ENCODE measurements around the gene HS6ST1. TPM values are rescaled to one million over a fixed set of nuclear protein-coding genes. Genes with fewer than 3 reads are reported as not detected.

Gene HS6ST1
- total RNA-seq, 1 experiment from 2014 or later, result 63.3 TPM

- no peaks in the 10 kb centered on the region for H3K9me3 ChIP-seq (ENCODE audit: low read depth, low read length, poor library complexity, severe bottlenecking)
- TF ChIP-seq CTCF (conservative IDR thresholded peaks at IDR 0.05; ENCODE audit: low read depth, low read length) (no peak), EZH2 (IDR thresholded peaks at IDR 0.05; ENCODE audit: borderline replicate concordance, low read depth, low read length, poor library complexity, severe bottlenecking) (no peak)
- no peaks in the 10 kb centered on the region for H3K36me3 ChIP-seq (ENCODE audit: insufficient read depth, low read length, poor library complexity, severe bottlenecking)
- H3K27me3 ChIP-seq (replicated peaks; ENCODE audit: insufficient read depth, low read depth, low read length, poor library complexity), result no peaks in the 10 kb centered on the region
- intact Hi-C loops (cut with micrococcal nuclease; ENCODE audit: unreplicated experiment), result no loop called here
- no TSS peak for BruUV-seq (replicated peaks)
- DNase-seq (ENCODE audit: low spot score), result no peak
- H3K4me1 ChIP-seq (ENCODE audit: insufficient read depth, low read length, poor library complexity, severe bottlenecking), result peaks cover 21% of the 10 kb centered on the region
- peak overlapping the region; percentile 81 for H3K27ac ChIP-seq (ENCODE audit: low read depth, low read length, poor library complexity, severe bottlenecking)
- H3K4me3 ChIP-seq (ENCODE audit: low read depth, low read length, poor library complexity, severe bottlenecking), result no peak overlapping the region
- POLR2A ChIA-PET (ENCODE audit: low non-redundant PET), result no interaction called here
- CTCF ChIA-PET, result no interaction called here
Measured at GRCh38 chr2:128305555-128306080, 13.1 kb downstream of the HS6ST1 start.

- no TSS peak for BruUV-seq (replicated peaks)
- TF ChIP-seq CTCF (conservative IDR thresholded peaks at IDR 0.05; ENCODE audit: low read depth, low read length), result no peak
- TF ChIP-seq EZH2 (IDR thresholded peaks at IDR 0.05; ENCODE audit: borderline replicate concordance, low read depth, low read length, poor library complexity, severe bottlenecking), result no peak
- ChIA-PET CTCF (no interaction called here), POLR2A (ENCODE audit: low non-redundant PET) (no interaction called here)
- Histone ChIP-seq H3K9me3 (ENCODE audit: low read depth, low read length, poor library complexity, severe bottlenecking) (no peaks in the 10 kb centered on the region), H3K4me1 (ENCODE audit: insufficient read depth, low read length, poor library complexity, severe bottlenecking) (peaks cover 21% of the 10 kb centered on the region), H3K4me3 (ENCODE audit: low read depth, low read length, poor library complexity, severe bottlenecking) (no peak overlapping the region), H3K27me3 (replicated peaks; ENCODE audit: insufficient read depth, low read depth, low read length, poor library complexity) (no peaks in the 10 kb centered on the region), H3K27ac (ENCODE audit: low read depth, low read length, poor library complexity, severe bottlenecking) (peak overlapping the region; percentile 81), H3K36me3 (ENCODE audit: insufficient read depth, low read length, poor library complexity, severe bottlenecking) (no peaks in the 10 kb centered on the region)
- intact Hi-C loops (cut with micrococcal nuclease; ENCODE audit: unreplicated experiment), result no loop called here
- peak; percentile 82 for DNase-seq (ENCODE audit: low spot score)
Measured at GRCh38 chr2:128304715-128305554, 13.7 kb downstream of the HS6ST1 start.

DNA sequence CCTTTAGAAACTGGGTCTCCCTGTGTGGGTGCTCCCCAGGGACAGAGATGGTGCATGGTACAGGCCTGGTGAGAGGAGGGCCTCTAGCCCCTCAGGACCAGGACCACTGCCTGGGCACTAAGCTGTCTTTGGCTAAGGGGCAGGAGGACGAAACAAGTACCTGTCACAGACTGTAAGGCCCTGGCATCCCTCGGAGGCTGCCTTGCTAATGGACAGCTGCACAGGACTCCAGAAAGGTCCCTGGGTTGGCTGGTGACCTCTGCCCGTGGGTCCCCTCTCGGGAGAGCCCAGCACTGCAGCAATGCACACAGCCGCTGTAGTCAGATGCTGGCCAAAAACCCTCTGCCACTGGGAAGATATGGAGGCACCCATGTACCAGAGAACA lies 14.3 kb downstream of the HS6ST1 start:
- ChIA-PET POLR2A (ENCODE audit: low non-redundant PET) (no interaction called here), CTCF (no interaction called here)
- no peak for DNase-seq (ENCODE audit: low spot score)
- BruUV-seq (replicated peaks), result no TSS peak
- Histone ChIP-seq H3K4me1 (ENCODE audit: insufficient read depth, low read length, poor library complexity, severe bottlenecking) (peaks cover 21% of the 10 kb centered on the region), H3K36me3 (ENCODE audit: insufficient read depth, low read length, poor library complexity, severe bottlenecking) (no peaks in the 10 kb centered on the region), H3K4me3 (ENCODE audit: low read depth, low read length, poor library complexity, severe bottlenecking) (no peak overlapping the region), H3K9me3 (ENCODE audit: low read depth, low read length, poor library complexity, severe bottlenecking) (no peaks in the 10 kb centered on the region), H3K27me3 (replicated peaks; ENCODE audit: insufficient read depth, low read depth, low read length, poor library complexity) (no peaks in the 10 kb centered on the region), H3K27ac (ENCODE audit: low read depth, low read length, poor library complexity, severe bottlenecking) (no peak overlapping the region)
- TF ChIP-seq EZH2 (IDR thresholded peaks at IDR 0.05; ENCODE audit: borderline replicate concordance, low read depth, low read length, poor library complexity, severe bottlenecking), result no peak
- no peak for TF ChIP-seq CTCF (conservative IDR thresholded peaks at IDR 0.05; ENCODE audit: low read depth, low read length)
- intact Hi-C loops (cut with micrococcal nuclease; ENCODE audit: unreplicated experiment), result no loop called here

Measured in A673 (cell line).